Mesodermal cell (in vitro differentiated cells): ENCODE results near the gene COL11A1.

Experiments
- H3K27ac ChIP-seq: 2 replicates; pipeline ENCODE4 v1.7.0; 2013; ENCODE audit warnings: mild to moderate bottlenecking, low read depth, low read length, moderate library complexity; ENCODE audit not compliant: severe bottlenecking
- H3K36me3 ChIP-seq: 2 replicates; pipeline ENCODE4 v1.7.1; 2013; ENCODE audit warnings: mild to moderate bottlenecking, low read length, moderate library complexity; ENCODE audit not compliant: control insufficient read depth, insufficient read depth
- H3K4me1 ChIP-seq: one replicate; pipeline ENCODE4 v1.7.1; 2013; ENCODE audit warnings: mild to moderate bottlenecking, low read length; ENCODE audit not compliant: insufficient read depth, control insufficient read depth, poor library complexity, severe bottlenecking
- H3K4me3 ChIP-seq: 2 replicates; pipeline ENCODE4 v1.7.0; 2013; ENCODE audit warnings: low read length, control low read depth, mild to moderate bottlenecking; ENCODE audit not compliant: insufficient read depth, poor library complexity, severe bottlenecking; ENCODE audit errors: extremely low read depth
- H3K9me3 ChIP-seq: 2 replicates; pipeline ENCODE4 v1.7.1; 2013; ENCODE audit warnings: mild to moderate bottlenecking, low read length, moderate library complexity; ENCODE audit not compliant: control insufficient read depth
- whole genome bisulfite sequencing, 2 experiments: methylation state at CpG; one replicate each; pipeline ENCODE4 v1.1.5; 2013; ENCODE audit warnings: missing lambda C conversion rate in 2 of 2; ENCODE audit not compliant: insufficient coverage in 2 of 2; 5-methylcytosine and 5-hydroxymethylcytosine counted together

COL11A1 gene

GRCh38 chr1:102919659-102920058, 188.7 kb downstream of the COL11A1 start:
- no CpG with 5 or more reads among the region's 1 CpG for WGBS, 2 experiments
- H3K4me3 ChIP-seq = no peak overlapping the region
- no peaks in the 10 kb centered on the region for H3K4me1 ChIP-seq
- no peak overlapping the region for H3K27ac ChIP-seq
- H3K9me3 ChIP-seq = no peaks in the 10 kb centered on the region
- H3K36me3 ChIP-seq = peaks cover 30% of the 10 kb centered on the region

DNA sequence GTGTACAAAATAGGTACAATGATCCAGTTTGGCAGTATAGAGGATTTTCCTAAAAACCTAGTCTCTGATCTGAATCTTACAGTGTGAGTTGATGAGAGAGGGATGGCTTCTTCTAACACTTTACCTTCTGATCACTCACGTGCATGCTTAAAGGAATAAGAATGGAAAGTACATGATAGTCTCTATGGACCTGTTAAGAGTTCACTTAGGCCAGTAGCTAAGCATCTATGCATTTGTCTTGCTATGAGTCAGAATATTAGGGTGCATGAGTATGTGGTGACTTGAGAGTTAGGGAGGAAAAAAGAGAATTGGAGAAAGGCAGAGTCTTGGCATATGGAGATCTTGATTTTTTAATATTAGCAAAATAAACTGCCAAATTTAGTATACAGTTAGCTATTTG, 206.3 kb downstream of the COL11A1 start:
- Histone ChIP-seq H3K9me3 (no peaks in the 10 kb centered on the region), H3K4me3 (no peak overlapping the region), H3K36me3 (peaks cover 27% of the 10 kb centered on the region), H3K27ac (no peak overlapping the region), H3K4me1 (no peaks in the 10 kb centered on the region)
- 100% methylated on average over 1 of the region's 1 CpG; no CpG with 5 or more reads in 1 of the 2 experiments for WGBS, 2 experiments

DNA sequence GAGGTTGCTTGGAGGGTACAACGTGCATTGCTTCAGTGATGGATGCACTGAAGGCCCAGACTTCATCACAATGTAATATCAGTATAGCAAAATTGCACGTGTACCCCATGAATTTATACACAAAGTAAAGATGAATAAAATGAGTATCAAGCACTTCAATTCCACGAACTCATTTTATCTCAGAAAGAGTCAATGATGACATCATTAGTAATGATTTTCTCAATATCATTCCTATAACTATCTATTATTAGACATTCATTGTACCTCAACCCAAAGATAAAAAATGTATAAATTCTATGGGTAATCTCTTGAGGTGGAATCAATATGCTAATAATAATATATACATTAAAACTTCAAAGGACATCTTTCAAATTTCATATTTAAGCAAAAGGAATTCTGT, 208.4 kb downstream of the COL11A1 start:
- Histone ChIP-seq H3K27ac (no peak overlapping the region), H3K4me3 (no peak overlapping the region), H3K9me3 (no peaks in the 10 kb centered on the region), H3K36me3 (peaks cover 37% of the 10 kb centered on the region), H3K4me1 (no peaks in the 10 kb centered on the region)
- WGBS, 2 experiments = no CpG with 5 or more reads among the region's 3 CpGs

- no peaks in the 10 kb centered on the region for H3K9me3 ChIP-seq
- H3K27ac ChIP-seq = no peak overlapping the region
- peaks cover 47% of the 10 kb centered on the region for H3K36me3 ChIP-seq
- H3K4me3 ChIP-seq = no peak overlapping the region
- 50 to 62% methylated on average over 2 to 3 of the region's 3 CpGs for WGBS, 2 experiments
- H3K4me1 ChIP-seq = no peaks in the 10 kb centered on the region
These were observed 210.8 kb downstream of the COL11A1 start for GRCh38 chr1:102897557-102897956.

DNA sequence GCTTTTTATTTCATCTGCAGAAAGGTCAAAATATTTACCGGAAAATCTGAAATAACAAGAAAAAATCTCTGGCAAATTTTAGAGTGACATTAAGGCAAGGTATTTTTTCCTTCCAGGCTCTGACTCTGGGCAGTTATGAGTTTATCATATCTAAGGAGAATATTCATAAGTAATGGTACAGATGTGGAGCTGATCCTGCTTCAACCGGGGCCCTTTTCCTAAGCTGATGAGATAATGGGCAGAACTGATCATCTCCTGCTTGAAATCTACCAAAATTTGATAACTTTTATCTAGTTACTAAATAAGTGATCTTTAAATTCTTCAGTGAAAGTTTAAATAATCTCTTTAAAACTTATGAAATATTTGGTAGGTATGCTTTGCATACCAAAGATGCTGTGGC, 211.6 kb downstream of the COL11A1 start:
- H3K36me3 ChIP-seq = peaks cover 43% of the 10 kb centered on the region
- no peak overlapping the region for H3K27ac ChIP-seq
- no peak overlapping the region for H3K4me3 ChIP-seq
- no peaks in the 10 kb centered on the region for H3K4me1 ChIP-seq
- WGBS, 2 experiments = 100% methylated on average over 1 of the region's 2 CpGs; no CpG with 5 or more reads in 1 of the 2 experiments
- no peaks in the 10 kb centered on the region for H3K9me3 ChIP-seq

- H3K9me3 ChIP-seq = no peaks in the 10 kb centered on the region
- peaks cover 47% of the 10 kb centered on the region for H3K36me3 ChIP-seq
- H3K4me3 ChIP-seq = no peak overlapping the region
- WGBS, 2 experiments = 63 to 92% methylated on average over 2 to 3 of the region's 5 CpGs
- no peaks in the 10 kb centered on the region for H3K4me1 ChIP-seq
- H3K27ac ChIP-seq = no peak overlapping the region
These were observed 212.0 kb downstream of the COL11A1 start for GRCh38 chr1:102896286-102896685.

GRCh38 chr1:102891868-102892625, 216.3 kb downstream of the COL11A1 start:
- Histone ChIP-seq H3K9me3 (no peaks in the 10 kb centered on the region), H3K4me1 (no peaks in the 10 kb centered on the region), H3K36me3 (peaks cover 46% of the 10 kb centered on the region), H3K4me3 (no peak overlapping the region), H3K27ac (no peak overlapping the region)
- 94% methylated on average over 2 of the region's 4 CpGs; no CpG with 5 or more reads in 1 of the 2 experiments for WGBS, 2 experiments

- H3K27ac ChIP-seq = no peak overlapping the region
- peaks cover 54% of the 10 kb centered on the region for H3K36me3 ChIP-seq
- H3K4me3 ChIP-seq = no peak overlapping the region
- H3K9me3 ChIP-seq = no peaks in the 10 kb centered on the region
- peaks cover 16% of the 10 kb centered on the region for H3K4me1 ChIP-seq
- 98 to 100% methylated on average over 1 to 4 of the region's 4 CpGs for WGBS, 2 experiments
These were observed 221.7 kb downstream of the COL11A1 start for GRCh38 chr1:102886638-102887037.

DNA sequence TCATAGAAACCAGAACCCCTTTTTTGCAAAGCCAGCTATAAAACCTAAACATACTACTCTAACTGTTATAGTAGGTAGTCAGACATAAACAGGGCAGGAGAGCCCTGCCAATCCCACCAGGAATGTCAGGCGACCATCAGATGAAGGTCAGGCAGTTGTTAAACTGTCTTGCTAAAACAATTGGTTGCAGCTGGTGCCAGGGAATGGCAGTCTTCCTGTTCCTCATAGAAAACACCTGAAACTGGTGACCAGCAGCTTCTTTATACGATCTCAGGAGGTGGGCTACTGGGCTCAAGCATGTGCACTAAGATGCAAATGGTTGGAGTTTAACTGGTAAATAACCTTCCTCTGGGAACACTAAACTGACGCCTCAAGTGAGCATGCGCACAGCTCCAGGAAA, 224.1 kb downstream of the COL11A1 start:
- H3K36me3 ChIP-seq = peaks cover 57% of the 10 kb centered on the region
- H3K27ac ChIP-seq = no peak overlapping the region
- H3K9me3 ChIP-seq = no peaks in the 10 kb centered on the region
- H3K4me1 ChIP-seq = peaks cover 30% of the 10 kb centered on the region
- 96 to 100% methylated on average over 2 to 3 of the region's 4 CpGs for whole genome bisulfite sequencing, 2 experiments
- H3K4me3 ChIP-seq = no peak overlapping the region

- Histone ChIP-seq H3K9me3 (no peaks in the 10 kb centered on the region), H3K4me3 (no peak overlapping the region), H3K36me3 (peaks cover 45% of the 10 kb centered on the region), H3K27ac (no peak overlapping the region), H3K4me1 (peaks cover 30% of the 10 kb centered on the region)
- 57% methylated on average over 1 of the region's 6 CpGs; no CpG with 5 or more reads in 1 of the 2 experiments for WGBS, 2 experiments
These were observed 228.8 kb downstream of the COL11A1 start for GRCh38 chr1:102879439-102879993.

GRCh38 chr1:102875756-102876155, 232.6 kb downstream of the COL11A1 start:
- Histone ChIP-seq H3K9me3 (no peaks in the 10 kb centered on the region), H3K36me3 (peaks cover 20% of the 10 kb centered on the region), H3K4me1 (peaks cover 11% of the 10 kb centered on the region), H3K4me3 (no peak overlapping the region), H3K27ac (no peak overlapping the region)
- WGBS, 2 experiments = no CpG with 5 or more reads among the region's 1 CpG
